ENCODE data around the gene MSANTD3.
"Not testable (repeated sequence)": the region's sequence is repeated elsewhere in the genome, so short reads cannot be mapped to it uniquely, and the experiment has no call there.

Gene MSANTD3

GRCh38 chr9:100426530-100427365 is at the start of gene MSANTD3:
Gene MSANTD3, plus strand, starts transcription at chr9:100427143. Its CDS starts 14,796 bp downstream, at chr9:100441939.
- in situ Hi-C loops (cut with HindIII; ENCODE audit: low sequenced_read_pairs), result no loop called here

GRCh38 chr9:100379862-100380261 is 47.1 kb upstream of the MSANTD3 start:
- in situ Hi-C loops (cut with HindIII; ENCODE audit: low sequenced_read_pairs), result no loop called here

GRCh38 chr9:100392989-100393388 is 34.0 kb upstream of the MSANTD3 start:
- in situ Hi-C loops (cut with HindIII; ENCODE audit: low sequenced_read_pairs), result not testable (repeated sequence)

GRCh38 chr9:100394032-100394695 is 32.8 kb upstream of the MSANTD3 start:
- in situ Hi-C loops (cut with HindIII; ENCODE audit: low sequenced_read_pairs), result no loop called here

GRCh38 chr9:100394816-100395215 is 32.1 kb upstream of the MSANTD3 start:
- in situ Hi-C loops (cut with HindIII; ENCODE audit: low sequenced_read_pairs), result no loop called here

- in situ Hi-C loops (cut with HindIII; ENCODE audit: low sequenced_read_pairs), result no loop called here
Measured at GRCh38 chr9:100396769-100397168, 30.2 kb upstream of the MSANTD3 start.

GRCh38 chr9:100397529-100398266 is 29.2 kb upstream of the MSANTD3 start:
- in situ Hi-C loops (cut with HindIII; ENCODE audit: low sequenced_read_pairs), result no loop called here

GRCh38 chr9:100401042-100401441 is 25.9 kb upstream of the MSANTD3 start:
- in situ Hi-C loops (cut with HindIII; ENCODE audit: low sequenced_read_pairs), result no loop called here

- in situ Hi-C loops (cut with HindIII; ENCODE audit: low sequenced_read_pairs), result no loop called here
Measured at GRCh38 chr9:100406962-100407361, 20.0 kb upstream of the MSANTD3 start.

- in situ Hi-C loops (cut with HindIII; ENCODE audit: low sequenced_read_pairs), result no loop called here
Measured at GRCh38 chr9:100408546-100409175, 18.3 kb upstream of the MSANTD3 start.

GRCh38 chr9:100409176-100409556 is 17.8 kb upstream of the MSANTD3 start:
- in situ Hi-C loops (cut with HindIII; ENCODE audit: low sequenced_read_pairs), result no loop called here

- in situ Hi-C loops (cut with HindIII; ENCODE audit: low sequenced_read_pairs), result no loop called here
Measured at GRCh38 chr9:100411472-100412283, 15.3 kb upstream of the MSANTD3 start.

GRCh38 chr9:100413839-100414420 is 13.0 kb upstream of the MSANTD3 start:
- in situ Hi-C loops (cut with HindIII; ENCODE audit: low sequenced_read_pairs), result no loop called here

- in situ Hi-C loops (cut with HindIII; ENCODE audit: low sequenced_read_pairs), result no loop called here
Measured at GRCh38 chr9:100417815-100418214, 9.1 kb upstream of the MSANTD3 start.

GRCh38 chr9:100419166-100419565 is 7.8 kb upstream of the MSANTD3 start:
- in situ Hi-C loops (cut with HindIII; ENCODE audit: low sequenced_read_pairs), result no loop called here

- in situ Hi-C loops (cut with HindIII; ENCODE audit: low sequenced_read_pairs), result not testable (repeated sequence)
Measured at GRCh38 chr9:100421116-100421515, 5.8 kb upstream of the MSANTD3 start.

GRCh38 chr9:100425758-100426157 is 1.2 kb upstream of the MSANTD3 start:
- in situ Hi-C loops (cut with HindIII; ENCODE audit: low sequenced_read_pairs), result no loop called here

- in situ Hi-C loops (cut with HindIII; ENCODE audit: low sequenced_read_pairs), result no loop called here
Measured at GRCh38 chr9:100426189-100426529, 784 bp upstream of the MSANTD3 start.

- in situ Hi-C loops (cut with HindIII; ENCODE audit: low sequenced_read_pairs), result no loop called here
Measured at GRCh38 chr9:100427366-100428263, 672 bp downstream of the MSANTD3 start.
